ENCODE measurements around the gene GALNT17. TPM values are rescaled to one million over a fixed set of nuclear protein-coding genes. Genes with fewer than 3 reads are reported as not detected.

Gene GALNT17
- polyA plus RNA-seq, 1 donor (not counting 4 experiments of a cell fraction or from before 2014, with no cell fraction given) = not detected

DNA sequence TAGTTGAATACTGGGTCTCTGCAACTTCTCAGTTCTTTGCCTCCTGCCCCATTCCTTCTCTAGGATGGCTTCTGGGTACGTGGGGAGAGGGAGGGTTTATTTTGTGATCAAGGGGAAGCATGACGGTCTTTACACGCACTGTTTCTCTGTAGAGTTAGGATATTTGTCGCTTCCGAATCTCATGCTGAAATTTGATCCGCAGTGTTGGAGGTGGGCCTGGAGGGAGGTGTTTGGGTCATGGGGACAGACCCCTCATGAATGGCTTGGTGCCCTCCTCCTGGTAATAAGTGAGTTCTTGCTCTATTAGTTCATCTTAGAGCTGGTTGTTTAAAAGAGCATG, 311.2 kb downstream of the GALNT17 start:
- no peak for DNase-seq (ENCODE audit: low read depth, low spot score)

GRCh38 chr7:71444130-71444529, 312.2 kb downstream of the GALNT17 start:
- Histone ChIP-seq H3K4me2 (ENCODE audit: control insufficient read depth, extremely low read depth, insufficient read depth, low read depth, low read length) (no peak overlapping the region), H3K9me3 (ENCODE audit: control insufficient read depth, low read depth, low read length) (peaks cover 3% of the 10 kb centered on the region), H4K20me1 (ENCODE audit: control insufficient read depth, extremely low read depth, insufficient read depth, low read length) (no peaks in the 10 kb centered on the region), H3K4me1 (ENCODE audit: control insufficient read depth, extremely low read depth, insufficient read depth, low read length) (no peaks in the 10 kb centered on the region), H3K4me3 (ENCODE audit: control insufficient read depth in 2 of 3, extremely low read depth in 1 of 3, insufficient read depth in 2 of 3, low read depth in 1 of 3, low read length in 3 of 3) (no peak overlapping the region), H3K27ac (ENCODE audit: control insufficient read depth, insufficient read depth, low read length) (no peak overlapping the region), H2AFZ (ENCODE audit: control insufficient read depth, low read length) (no peak overlapping the region), H3K27me3 (ENCODE audit: control insufficient read depth, extremely low read depth, insufficient read depth, low read length) (no peaks in the 10 kb centered on the region), H3K9me1 (ENCODE audit: control insufficient read depth, extremely low read depth, insufficient read depth, low read length) (no peaks in the 10 kb centered on the region), H3K79me2 (ENCODE audit: control insufficient read depth, insufficient read depth, low read length) (no peaks in the 10 kb centered on the region), H3K36me3 (ENCODE audit: control insufficient read depth in 2 of 2, extremely low read depth in 1 of 2, insufficient read depth in 2 of 2, low read length in 2 of 2) (no peaks in the 10 kb centered on the region), H3K9ac (ENCODE audit: control insufficient read depth, extremely low read depth, insufficient read depth, low read length) (no peak overlapping the region)
- TF ChIP-seq EZH2 (IDR thresholded peaks at IDR 0.05; ENCODE audit: low read length) = no peak
- TF ChIP-seq, protein P1, sequence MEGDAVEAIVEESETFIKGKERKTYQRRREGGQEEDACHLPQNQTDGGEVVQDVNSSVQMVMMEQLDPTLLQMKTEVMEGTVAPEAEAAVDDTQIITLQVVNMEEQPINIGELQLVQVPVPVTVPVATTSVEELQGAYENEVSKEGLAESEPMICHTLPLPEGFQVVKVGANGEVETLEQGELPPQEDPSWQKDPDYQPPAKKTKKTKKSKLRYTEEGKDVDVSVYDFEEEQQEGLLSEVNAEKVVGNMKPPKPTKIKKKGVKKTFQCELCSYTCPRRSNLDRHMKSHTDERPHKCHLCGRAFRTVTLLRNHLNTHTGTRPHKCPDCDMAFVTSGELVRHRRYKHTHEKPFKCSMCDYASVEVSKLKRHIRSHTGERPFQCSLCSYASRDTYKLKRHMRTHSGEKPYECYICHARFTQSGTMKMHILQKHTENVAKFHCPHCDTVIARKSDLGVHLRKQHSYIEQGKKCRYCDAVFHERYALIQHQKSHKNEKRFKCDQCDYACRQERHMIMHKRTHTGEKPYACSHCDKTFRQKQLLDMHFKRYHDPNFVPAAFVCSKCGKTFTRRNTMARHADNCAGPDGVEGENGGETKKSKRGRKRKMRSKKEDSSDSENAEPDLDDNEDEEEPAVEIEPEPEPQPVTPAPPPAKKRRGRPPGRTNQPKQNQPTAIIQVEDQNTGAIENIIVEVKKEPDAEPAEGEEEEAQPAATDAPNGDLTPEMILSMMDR (optimal IDR thresholded peaks at IDR 0.05 in 1 of 3, IDR thresholded peaks at IDR 0.05 in 1 of 3, conservative IDR thresholded peaks at IDR 0.05 in 1 of 3; ENCODE audit: extremely low read depth in 1 of 3, insufficient read depth in 2 of 3, low read length in 3 of 3) = no peak
- FAIRE-seq (no peak), DNase-seq (ENCODE audit: low read depth, low spot score) (no peak)
- dilution Hi-C loops (cut with MboI; ENCODE audit: extremely low pct_ligation_motif_present, low sequenced_read_pairs) = no loop called here

More for the DNA sequence above, 311.2 kb downstream of the GALNT17 start:
- Histone ChIP-seq H3K9me1 (ENCODE audit: control insufficient read depth, extremely low read depth, insufficient read depth, low read length) (no peaks in the 10 kb centered on the region), H3K9ac (ENCODE audit: control insufficient read depth, extremely low read depth, insufficient read depth, low read length) (no peak overlapping the region), H4K20me1 (ENCODE audit: control insufficient read depth, extremely low read depth, insufficient read depth, low read length) (no peaks in the 10 kb centered on the region), H3K27me3 (ENCODE audit: control insufficient read depth, extremely low read depth, insufficient read depth, low read length) (no peaks in the 10 kb centered on the region), H3K4me3 (ENCODE audit: control insufficient read depth in 2 of 3, extremely low read depth in 1 of 3, insufficient read depth in 2 of 3, low read depth in 1 of 3, low read length in 3 of 3) (no peak overlapping the region), H3K9me3 (ENCODE audit: control insufficient read depth, low read depth, low read length) (peaks cover 3% of the 10 kb centered on the region), H3K4me1 (ENCODE audit: control insufficient read depth, extremely low read depth, insufficient read depth, low read length) (no peaks in the 10 kb centered on the region), H3K36me3 (ENCODE audit: control insufficient read depth in 2 of 2, extremely low read depth in 1 of 2, insufficient read depth in 2 of 2, low read length in 2 of 2) (no peaks in the 10 kb centered on the region), H3K4me2 (ENCODE audit: control insufficient read depth, extremely low read depth, insufficient read depth, low read depth, low read length) (no peak overlapping the region), H3K79me2 (ENCODE audit: control insufficient read depth, insufficient read depth, low read length) (no peaks in the 10 kb centered on the region), H3K27ac (ENCODE audit: control insufficient read depth, insufficient read depth, low read length) (no peak overlapping the region), H2AFZ (ENCODE audit: control insufficient read depth, low read length) (no peak overlapping the region)
- dilution Hi-C loops (cut with MboI; ENCODE audit: extremely low pct_ligation_motif_present, low sequenced_read_pairs) = no loop called here
- no peak for TF ChIP-seq EZH2 (IDR thresholded peaks at IDR 0.05; ENCODE audit: low read length)
- TF ChIP-seq, protein P1 (optimal IDR thresholded peaks at IDR 0.05 in 1 of 3, IDR thresholded peaks at IDR 0.05 in 1 of 3, conservative IDR thresholded peaks at IDR 0.05 in 1 of 3; ENCODE audit: extremely low read depth in 1 of 3, insufficient read depth in 2 of 3, low read length in 3 of 3) = no peak
- FAIRE-seq = no peak
